ENCODE results near the gene OR11H6.
"Not testable (repeated sequence)": the region's sequence is repeated elsewhere in the genome, so short reads cannot be mapped to it uniquely, and the experiment has no call there.

OR11H6 gene

DNA sequence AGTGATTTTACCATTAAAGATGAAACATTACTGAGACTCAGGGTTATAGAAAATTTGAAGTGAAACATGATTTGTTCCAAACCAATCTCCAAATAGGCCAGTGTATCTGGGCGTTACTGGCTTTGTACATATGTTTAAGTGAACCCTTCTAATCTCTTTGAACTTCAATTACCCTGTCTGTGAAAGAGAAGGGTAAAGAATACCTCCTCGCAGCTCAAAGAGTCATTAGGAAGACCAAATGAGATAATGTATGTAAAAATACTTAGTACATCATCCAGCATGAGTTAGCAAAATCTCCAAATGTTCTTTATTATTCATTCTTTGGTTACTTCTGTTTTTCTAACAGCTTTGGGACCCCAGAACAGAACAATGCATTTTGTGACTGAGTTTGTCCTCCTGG lies at the start of gene OR11H6:
OR11H6 (plus strand) TSS at position 301 of the 400 bp plus-strand sequence; CDS start at position 301, 0 bp downstream.
- no peak for DNase-seq (ENCODE audit: low read depth in 2 of 2)

- DNase-seq (ENCODE audit: low read depth in 2 of 2) = not testable (repeated sequence)
Observed at GRCh38 chr14:20174205-20174604, 49.3 kb upstream of the OR11H6 start.

DNA sequence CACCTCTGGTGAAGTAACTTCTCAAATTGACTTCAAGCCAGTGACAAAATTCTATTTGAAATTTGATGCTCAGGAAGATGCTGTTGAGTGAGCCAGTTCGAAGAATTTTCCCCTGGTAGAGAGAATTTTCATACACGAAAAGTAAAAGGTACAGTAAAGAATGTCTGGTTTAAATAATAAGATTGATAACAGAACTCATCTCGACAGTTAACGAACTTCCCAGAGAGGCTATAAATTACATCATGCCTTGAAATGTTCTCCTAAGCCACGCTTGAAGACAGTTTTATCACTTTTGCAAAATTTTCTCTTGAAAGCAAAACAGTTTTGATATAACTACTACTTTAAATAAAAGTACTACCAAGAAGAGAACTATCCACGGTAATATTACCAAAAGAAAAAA lies 47.2 kb upstream of the OR11H6 start:
- DNase-seq (ENCODE audit: low read depth in 2 of 2) = no peak

GRCh38 chr14:20177433-20177974 lies 46.0 kb upstream of the OR11H6 start:
- no peak for DNase-seq (ENCODE audit: low read depth in 2 of 2)

DNA sequence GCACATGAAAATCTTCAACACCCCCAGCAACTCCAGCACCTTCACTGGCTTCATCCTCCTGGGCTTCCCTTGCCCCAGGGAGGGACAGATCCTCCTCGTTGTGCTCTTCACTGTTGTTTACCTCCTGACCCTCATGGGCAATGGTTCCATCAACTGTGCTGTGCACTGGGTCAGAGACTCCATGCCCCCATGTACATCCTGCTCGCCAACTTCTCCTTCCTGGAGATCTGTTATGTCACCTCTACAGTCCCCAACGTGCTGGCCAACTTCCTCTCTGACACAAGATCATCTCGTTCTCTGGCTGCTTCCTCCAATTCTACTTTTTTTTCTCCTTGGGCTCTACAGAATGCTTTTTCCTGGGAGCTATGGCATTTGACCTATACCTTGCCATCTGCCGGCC lies 44.3 kb upstream of the OR11H6 start:
- DNase-seq (ENCODE audit: low read depth in 2 of 2) = no peak

- DNase-seq (ENCODE audit: low read depth in 2 of 2) = no peak
Observed at GRCh38 chr14:20179880-20180279, 43.6 kb upstream of the OR11H6 start.

- DNase-seq (ENCODE audit: low read depth in 2 of 2) = no peak
Observed at GRCh38 chr14:20180486-20180885, 43.0 kb upstream of the OR11H6 start.

- no peak for DNase-seq (ENCODE audit: low read depth in 2 of 2)
Observed at GRCh38 chr14:20184181-20184580, 39.3 kb upstream of the OR11H6 start.

- DNase-seq (ENCODE audit: low read depth in 2 of 2) = no peak
Observed at GRCh38 chr14:20190596-20190995, 32.9 kb upstream of the OR11H6 start, which contains the start of gene OR11G2. Gene OR11G2, plus strand, starts transcription at chr14:20190896. Its CDS starts 6,542 bp downstream, at chr14:20197438.

- DNase-seq (ENCODE audit: low read depth in 2 of 2) = no peak
Observed at GRCh38 chr14:20191396-20191795, 32.1 kb upstream of the OR11H6 start.

GRCh38 chr14:20194101-20194500 lies 29.4 kb upstream of the OR11H6 start:
- no peak for DNase-seq (ENCODE audit: low read depth in 2 of 2)

DNA sequence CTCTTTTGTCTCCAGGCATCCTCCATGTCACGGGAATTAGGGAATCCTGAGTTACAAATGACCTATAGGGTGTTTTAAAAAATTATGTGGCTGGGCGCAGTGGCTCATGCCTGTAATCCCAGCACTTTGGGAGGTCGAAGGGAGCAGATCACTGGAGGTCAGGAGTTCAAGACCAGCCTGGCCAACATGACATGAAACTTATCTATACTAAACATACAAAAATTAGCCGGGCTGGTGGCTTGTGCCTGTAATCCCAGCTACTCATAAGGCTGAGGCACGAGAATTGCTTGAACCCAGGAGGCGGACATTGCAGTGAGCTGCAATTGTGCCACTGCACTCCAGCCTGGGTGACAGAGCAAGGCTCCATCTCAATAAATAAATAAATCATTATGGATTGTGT lies 28.3 kb upstream of the OR11H6 start:
- not testable (repeated sequence) for DNase-seq (ENCODE audit: low read depth in 2 of 2)

DNA sequence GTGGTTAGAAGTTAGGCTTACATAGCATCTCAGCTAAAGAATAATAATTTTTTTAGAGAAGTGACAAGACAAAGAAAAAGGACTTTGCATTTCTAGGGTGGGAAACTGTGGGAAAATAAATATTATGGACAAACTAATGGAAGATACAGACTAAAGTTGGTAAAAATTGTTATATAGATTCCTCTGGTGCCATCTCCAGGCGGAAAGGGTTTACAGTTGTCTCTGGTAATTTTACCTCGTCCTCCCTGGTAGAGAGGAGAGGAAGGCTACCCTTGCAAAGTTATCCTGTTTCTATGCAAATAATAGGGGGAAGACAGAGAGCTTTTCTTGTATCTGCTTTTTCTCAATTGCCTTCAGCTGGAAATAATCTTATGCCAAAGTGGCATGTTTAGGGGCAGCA lies 27.6 kb upstream of the OR11H6 start:
- DNase-seq (ENCODE audit: low read depth in 2 of 2) = no peak

DNA sequence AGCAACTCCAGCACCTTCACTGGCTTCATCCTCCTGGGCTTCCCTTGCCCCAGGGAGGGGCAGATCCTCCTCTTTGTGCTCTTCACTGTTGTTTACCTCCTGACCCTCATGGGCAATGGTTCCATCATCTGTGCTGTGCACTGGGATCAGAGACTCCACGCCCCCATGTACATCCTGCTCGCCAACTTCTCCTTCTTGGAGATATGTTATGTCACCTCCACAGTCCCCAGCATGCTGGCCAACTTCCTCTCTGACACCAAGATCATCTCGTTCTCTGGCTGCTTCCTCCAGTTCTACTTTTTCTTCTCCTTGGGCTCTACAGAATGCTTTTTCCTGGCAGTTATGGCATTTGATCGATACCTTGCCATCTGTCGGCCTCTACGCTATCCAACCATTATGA lies 26.1 kb upstream of the OR11H6 start:
- DNase-seq (ENCODE audit: low read depth in 2 of 2) = no peak

GRCh38 chr14:20198991-20199390 lies 24.5 kb upstream of the OR11H6 start:
- DNase-seq (ENCODE audit: low read depth in 2 of 2) = no peak

- DNase-seq (ENCODE audit: low read depth in 2 of 2) = no peak
Observed at GRCh38 chr14:20204721-20205120, 18.8 kb upstream of the OR11H6 start.

GRCh38 chr14:20209595-20209994 lies 13.9 kb upstream of the OR11H6 start:
- DNase-seq (ENCODE audit: low read depth in 2 of 2) = no peak

DNA sequence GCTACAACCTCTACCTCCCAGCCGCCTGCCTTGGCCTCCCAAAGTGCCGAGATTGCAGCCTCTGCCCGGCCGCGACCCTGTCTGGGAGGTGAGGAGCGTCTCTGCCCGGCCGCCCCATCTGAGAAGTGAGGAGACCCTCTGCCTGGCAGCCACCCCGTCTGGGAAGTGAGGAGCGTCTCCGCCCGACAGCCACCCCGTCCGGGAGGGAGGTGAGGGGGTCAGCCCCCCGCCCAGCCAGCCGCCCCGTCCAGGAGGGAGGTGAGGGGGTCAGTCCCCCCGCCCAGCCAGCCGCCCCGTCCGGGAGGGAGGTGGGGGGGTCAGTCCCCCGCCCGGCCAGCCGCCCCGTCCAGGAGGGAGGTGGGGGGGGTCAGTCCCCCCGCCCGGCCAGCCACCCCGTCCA lies 11.1 kb upstream of the OR11H6 start:
- DNase-seq (ENCODE audit: low read depth in 2 of 2) = not testable (repeated sequence)

GRCh38 chr14:20215196-20215595 lies 8.3 kb upstream of the OR11H6 start:
- no peak for DNase-seq (ENCODE audit: low read depth in 2 of 2)

DNA sequence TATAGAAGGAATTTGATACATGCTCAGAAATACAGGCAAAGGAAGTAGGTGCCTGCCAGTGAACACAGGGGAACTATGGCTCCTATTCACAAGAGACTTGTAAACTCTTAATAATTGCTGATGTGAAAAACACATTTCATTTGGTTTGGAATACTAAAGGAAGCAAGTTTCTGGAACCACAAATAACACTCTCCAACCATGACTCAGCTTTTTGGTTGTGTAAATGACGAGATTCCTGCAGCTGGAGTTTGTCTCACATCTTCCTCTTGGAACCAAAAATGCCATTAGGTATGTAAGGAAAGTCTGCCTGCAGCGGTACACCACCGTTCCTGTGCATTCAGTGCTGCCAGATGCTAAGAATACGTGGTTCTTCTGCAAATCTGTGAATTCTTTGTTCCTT lies 4.5 kb upstream of the OR11H6 start:
- no peak for DNase-seq (ENCODE audit: low read depth in 2 of 2)

- no peak for DNase-seq (ENCODE audit: low read depth in 2 of 2)
Observed at GRCh38 chr14:20228681-20229080, 5.2 kb downstream of the OR11H6 start, which contains the start of gene OR11H7. Gene OR11H7, plus strand, starts transcription at chr14:20228981.

- DNase-seq (ENCODE audit: low read depth in 2 of 2) = not testable (repeated sequence)
Observed at GRCh38 chr14:20235415-20235814, 11.9 kb downstream of the OR11H6 start.

DNA sequence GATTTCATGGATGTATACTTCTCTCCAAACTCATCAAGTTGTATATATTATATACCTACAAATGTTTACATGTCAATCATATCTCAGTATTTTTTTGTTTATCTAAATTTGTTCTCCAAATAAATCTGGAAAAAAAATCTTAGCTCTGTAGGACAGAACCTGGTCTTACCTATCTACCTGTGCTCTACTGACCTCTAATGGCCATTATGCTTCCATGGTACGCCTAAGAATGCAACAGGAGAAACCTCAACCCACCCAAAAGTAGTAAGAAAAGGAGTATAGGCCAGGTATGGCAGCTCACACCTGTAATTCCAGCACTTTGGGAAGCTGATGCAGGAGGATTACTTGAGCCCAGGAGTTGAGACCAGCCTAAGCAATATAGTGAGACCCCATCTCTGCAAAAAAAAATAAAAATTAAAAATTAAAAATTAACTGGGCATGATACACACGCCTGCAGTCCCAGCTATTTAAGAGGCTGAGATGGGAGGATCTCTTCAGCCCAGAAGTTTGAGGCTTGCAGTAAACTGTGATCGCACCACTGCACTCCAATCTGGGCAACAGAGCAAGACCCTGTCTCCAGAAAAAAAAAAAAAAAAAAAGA lies 24.2 kb downstream of the OR11H6 start:
- DNase-seq (ENCODE audit: low read depth in 2 of 2) = no peak

DNA sequence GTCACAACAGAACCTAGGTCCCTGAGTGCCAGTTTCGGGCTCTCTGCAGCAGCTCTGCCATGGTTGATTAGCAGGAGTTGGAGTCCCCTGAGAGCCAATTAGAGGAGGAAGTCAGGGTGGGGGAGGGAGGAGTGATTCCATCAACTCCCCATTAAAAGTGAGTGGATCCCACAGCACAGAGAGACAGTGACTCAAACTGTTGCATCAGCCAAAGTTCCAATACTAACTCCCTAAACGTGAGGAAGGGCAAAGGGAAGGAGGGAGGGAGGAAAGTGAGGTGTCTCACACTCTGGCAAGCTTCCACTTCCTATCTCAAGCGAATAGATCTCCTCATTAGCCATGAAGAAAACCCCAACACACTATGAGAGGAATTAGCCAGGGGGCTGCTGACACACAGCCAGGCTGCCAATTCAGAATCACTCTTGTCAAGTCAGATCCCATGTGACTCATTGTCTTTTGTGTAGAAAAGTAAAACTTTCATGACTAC lies 39.2 kb downstream of the OR11H6 start:
- no peak for DNase-seq (ENCODE audit: low read depth in 2 of 2)

All from activated CD8-positive, alpha-beta memory T cell treated with anti-CD3 and anti-CD28 coated beads for 4 hours (primary cell).